ENCODE data around the gene TMTC1.

Gene TMTC1

GRCh38 chr12:29516431-29516875 lies 267.3 kb downstream of the TMTC1 start:
- no peak overlapping the region for H3K27ac ChIP-seq (ENCODE audit: low read depth, low read length, poor library complexity, severe bottlenecking)

GRCh38 chr12:29510591-29511185 lies 273.1 kb downstream of the TMTC1 start:
- Histone ChIP-seq H3K9me2 (ENCODE audit: low read depth, low read length) (no peaks in the 10 kb centered on the region), H3K9me3 (ENCODE audit: low read length) (no peaks in the 10 kb centered on the region), H4K20me1 (ENCODE audit: insufficient read depth, low read length) (no peaks in the 10 kb centered on the region), H3F3A (ENCODE audit: insufficient read depth, low read length) (no peaks in the 10 kb centered on the region), H2AFZ (ENCODE audit: low read length) (no peak overlapping the region), H3K9ac (ENCODE audit: low read length) (no peak overlapping the region), H3K27me3 (ENCODE audit: insufficient read depth, low read length) (no peaks in the 10 kb centered on the region; the same call in 1 of the 2 replicates), H3K4me2 (ENCODE audit: low read length) (no peak overlapping the region), H3K36me3 (ENCODE audit: insufficient read depth, low read length) (no peaks in the 10 kb centered on the region), H3K27ac (ENCODE audit: low read depth, low read length, poor library complexity, severe bottlenecking) (no peak overlapping the region), H3K4me1 (ENCODE audit: insufficient read depth, low read length, severe bottlenecking) (no peaks in the 10 kb centered on the region), H3K79me2 (ENCODE audit: insufficient read depth, low read length) (no peaks in the 10 kb centered on the region), H3K4me3 (ENCODE audit: low read depth, low read length, poor library complexity, severe bottlenecking) (no peak overlapping the region)
- no peak for TF ChIP-seq EZH2 (IDR thresholded peaks at IDR 0.05; ENCODE audit: borderline replicate concordance, low read length)
- TF ChIP-seq CTCF (IDR thresholded peaks at IDR 0.05; ENCODE audit: low read length) = no peak

More at GRCh38 chr12:29516431-29516875, 267.3 kb downstream of the TMTC1 start:
- Histone ChIP-seq H3K9me2 (ENCODE audit: low read depth, low read length) (no peaks in the 10 kb centered on the region), H2AFZ (ENCODE audit: low read length) (no peak overlapping the region), H3K4me3 (ENCODE audit: low read depth, low read length, poor library complexity, severe bottlenecking) (no peak overlapping the region), H3K4me2 (ENCODE audit: low read length) (no peak overlapping the region), H3K9ac (ENCODE audit: low read length) (no peak overlapping the region), H4K20me1 (ENCODE audit: insufficient read depth, low read length) (no peaks in the 10 kb centered on the region), H3K9me3 (ENCODE audit: low read length) (no peaks in the 10 kb centered on the region), H3K4me1 (ENCODE audit: insufficient read depth, low read length, severe bottlenecking) (no peaks in the 10 kb centered on the region), H3K36me3 (ENCODE audit: insufficient read depth, low read length) (no peaks in the 10 kb centered on the region), H3F3A (ENCODE audit: insufficient read depth, low read length) (no peaks in the 10 kb centered on the region), H3K79me2 (ENCODE audit: insufficient read depth, low read length) (no peaks in the 10 kb centered on the region), H3K27me3 (ENCODE audit: insufficient read depth, low read length) (no peaks in the 10 kb centered on the region; the same call in 1 of the 2 replicates)
- TF ChIP-seq EZH2 (IDR thresholded peaks at IDR 0.05; ENCODE audit: borderline replicate concordance, low read length) = no peak
- TF ChIP-seq CTCF (IDR thresholded peaks at IDR 0.05; ENCODE audit: low read length) = no peak

- TF ChIP-seq CTCF (IDR thresholded peaks at IDR 0.05; ENCODE audit: low read length) = no peak
- TF ChIP-seq EZH2 (IDR thresholded peaks at IDR 0.05; ENCODE audit: borderline replicate concordance, low read length) = no peak
- no peaks in the 10 kb centered on the region for H3K79me2 ChIP-seq (ENCODE audit: insufficient read depth, low read length)
- no peak overlapping the region for H3K4me2 ChIP-seq (ENCODE audit: low read length)
- H3K9me3 ChIP-seq (ENCODE audit: low read length) = no peaks in the 10 kb centered on the region
- no peak overlapping the region for H3K4me3 ChIP-seq (ENCODE audit: low read depth, low read length, poor library complexity, severe bottlenecking)
- H2AFZ ChIP-seq (ENCODE audit: low read length) = no peak overlapping the region
- H3K4me1 ChIP-seq (ENCODE audit: insufficient read depth, low read length, severe bottlenecking) = no peaks in the 10 kb centered on the region
- no peaks in the 10 kb centered on the region for H3K27me3 ChIP-seq (ENCODE audit: insufficient read depth, low read length)
- no peak overlapping the region for H3K9ac ChIP-seq (ENCODE audit: low read length)
- H3K9me2 ChIP-seq (ENCODE audit: low read depth, low read length) = no peaks in the 10 kb centered on the region
- no peaks in the 10 kb centered on the region for H4K20me1 ChIP-seq (ENCODE audit: insufficient read depth, low read length)
- no peak overlapping the region for H3K27ac ChIP-seq (ENCODE audit: low read depth, low read length, poor library complexity, severe bottlenecking)
- H3F3A ChIP-seq (ENCODE audit: insufficient read depth, low read length) = no peaks in the 10 kb centered on the region
- no peaks in the 10 kb centered on the region for H3K36me3 ChIP-seq (ENCODE audit: insufficient read depth, low read length)
These were observed 274.2 kb downstream of the TMTC1 start for GRCh38 chr12:29509503-29509902.

Measured in OCI-LY1 (cell line).